LNCAP (cell line): ENCODE results near the gene BRDT.
A peak's percentile ranks its signal among the peaks of the same experiment; 100 is the strongest.

ENCODE experiments used
- TF ChIP-seq, protein P1 (sequence below): fragments of 450-650 bp; IDR thresholded peaks from 2 replicates; pipeline ENCODE4 v1.5.1; 2017; ENCODE audit warnings: mild to moderate bottlenecking

The BRDT gene

DNA sequence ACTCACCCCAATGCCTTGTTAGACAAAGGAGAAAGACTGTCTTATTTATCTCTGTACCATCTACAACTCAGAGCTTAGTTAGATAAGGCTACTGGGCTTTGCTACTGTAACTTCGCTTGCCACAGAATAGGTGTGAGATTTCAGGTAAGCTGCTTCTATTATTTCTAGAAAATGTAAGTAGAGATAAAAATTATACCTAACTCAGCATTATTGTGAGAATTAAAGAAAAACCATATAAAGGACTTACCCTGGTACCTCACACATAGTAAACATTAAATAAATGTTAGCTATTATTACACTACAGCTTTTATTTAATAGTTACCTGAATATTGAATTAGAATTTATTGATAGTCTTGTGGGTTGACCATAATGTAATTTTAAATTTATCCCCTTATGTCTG, 44.1 kb downstream of the BRDT start:
- TF ChIP-seq, protein P1, sequence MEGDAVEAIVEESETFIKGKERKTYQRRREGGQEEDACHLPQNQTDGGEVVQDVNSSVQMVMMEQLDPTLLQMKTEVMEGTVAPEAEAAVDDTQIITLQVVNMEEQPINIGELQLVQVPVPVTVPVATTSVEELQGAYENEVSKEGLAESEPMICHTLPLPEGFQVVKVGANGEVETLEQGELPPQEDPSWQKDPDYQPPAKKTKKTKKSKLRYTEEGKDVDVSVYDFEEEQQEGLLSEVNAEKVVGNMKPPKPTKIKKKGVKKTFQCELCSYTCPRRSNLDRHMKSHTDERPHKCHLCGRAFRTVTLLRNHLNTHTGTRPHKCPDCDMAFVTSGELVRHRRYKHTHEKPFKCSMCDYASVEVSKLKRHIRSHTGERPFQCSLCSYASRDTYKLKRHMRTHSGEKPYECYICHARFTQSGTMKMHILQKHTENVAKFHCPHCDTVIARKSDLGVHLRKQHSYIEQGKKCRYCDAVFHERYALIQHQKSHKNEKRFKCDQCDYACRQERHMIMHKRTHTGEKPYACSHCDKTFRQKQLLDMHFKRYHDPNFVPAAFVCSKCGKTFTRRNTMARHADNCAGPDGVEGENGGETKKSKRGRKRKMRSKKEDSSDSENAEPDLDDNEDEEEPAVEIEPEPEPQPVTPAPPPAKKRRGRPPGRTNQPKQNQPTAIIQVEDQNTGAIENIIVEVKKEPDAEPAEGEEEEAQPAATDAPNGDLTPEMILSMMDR: no peak

DNA sequence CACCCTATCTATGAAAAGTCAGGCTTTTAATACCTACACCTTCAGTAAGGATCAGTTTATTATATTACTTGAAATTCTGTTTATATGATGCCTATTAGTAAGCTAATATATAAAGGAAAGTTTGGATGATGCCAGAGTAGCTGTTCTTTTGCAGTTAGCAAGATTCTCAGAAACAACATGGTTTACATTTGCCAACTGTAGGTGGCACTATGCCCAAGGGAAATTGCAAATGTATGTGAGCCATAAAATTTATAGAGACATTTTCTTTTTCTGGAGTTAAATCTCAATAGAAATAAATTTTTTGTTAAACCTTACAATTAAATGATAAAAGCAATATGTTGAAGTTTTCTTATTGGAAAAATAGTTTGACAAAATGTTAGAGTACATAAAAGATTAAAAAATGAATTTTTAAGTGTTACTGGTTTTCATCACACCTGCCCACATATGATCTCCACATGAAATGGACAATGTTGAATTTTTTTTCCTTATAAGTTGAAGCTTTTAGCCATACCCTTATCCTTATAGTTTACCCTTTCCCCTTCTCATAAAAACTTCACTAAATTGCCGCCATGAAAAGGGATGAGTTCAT, 48.5 kb downstream of the BRDT start:
- TF ChIP-seq, protein P1: peak; percentile 73

GRCh38 chr1:92004129-92004528, 54.9 kb downstream of the BRDT start:
- TF ChIP-seq, protein P1: no peak

DNA sequence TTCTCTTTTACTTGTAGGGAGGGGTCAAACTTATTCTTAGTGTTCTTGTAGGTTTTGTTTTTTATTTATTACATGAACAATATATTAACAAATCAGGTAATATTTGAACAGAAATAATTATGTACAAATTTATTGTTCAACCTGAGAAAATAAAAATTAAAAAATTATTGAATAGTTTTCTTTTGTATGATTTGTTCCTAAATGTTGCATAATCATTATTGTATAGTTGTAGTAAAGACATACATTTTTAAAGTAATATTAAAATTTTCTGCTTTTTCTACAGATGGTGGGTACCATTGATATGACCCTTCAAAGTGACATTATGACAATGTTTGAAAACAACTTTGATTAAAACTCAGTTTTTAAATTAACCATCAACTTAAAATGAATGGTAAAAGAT, 64.7 kb downstream of the BRDT start:
- TF ChIP-seq, protein P1: no peak

- TF ChIP-seq, protein P1: no peak
These were observed 67.6 kb downstream of the BRDT start for GRCh38 chr1:92016720-92017316.

GRCh38 chr1:92017656-92018055, 68.5 kb downstream of the BRDT start:
- TF ChIP-seq, protein P1: no peak

- TF ChIP-seq, protein P1: no peak
These were observed 77.6 kb downstream of the BRDT start for GRCh38 chr1:92026806-92027205.
